OCI-LY7 (cell line): ENCODE results near the gene GIMAP8. TPM values are rescaled to one million over a fixed set of nuclear protein-coding genes. Genes with fewer than 3 reads are reported as not detected.

Source experiments
- BruUV-seq: library from RNA; stranded (reverse); fragments of 400-500 nt; replicated peaks from 2 replicates; lab custom pipeline; 2021; lab: Mats Ljungman, UMichigan
- CTCF ChIA-PET: fragments of 300-600 bp; sonication (Branson Sonifier 250); formaldehyde crosslinking; loops from one replicate; lab custom pipeline; 2022; ENCODE audit warnings: antibody characterized with exemption; ENCODE audit not compliant: unreplicated experiment; lab: Charles Lee
- POLR2A ChIA-PET: fragments of 300-600 bp; sonication (Branson Sonifier 250); formaldehyde crosslinking; loops from one replicate; lab custom pipeline; 2022; ENCODE audit warnings: antibody characterized with exemption; lab: Charles Lee
- DNase-seq: peaks from one replicate; pipeline ENCODE4 v3.0.0-alpha.2; 2015; ENCODE audit warnings: low spot score
- H2AFZ ChIP-seq: fragments of 200-600 bp; sonication (generic), shearing (Covaris generic); 2 replicates; pipeline ENCODE4 v1.6.1; 2014; ENCODE audit warnings: mild to moderate bottlenecking, antibody characterized with exemption, low read length, moderate library complexity
- H3K27ac ChIP-seq: fragments of 200-600 bp; sonication (generic); 2 replicates; pipeline ENCODE4 v1.5.1; 2014; ENCODE audit warnings: mixed run types, low read depth, mild to moderate bottlenecking, moderate library complexity, low read length, inconsistent platforms; ENCODE audit not compliant: poor library complexity, severe bottlenecking
- H3K36me3 ChIP-seq: fragments of 200-600 bp; sonication (generic); 2 replicates; pipeline ENCODE4 v1.6.1; 2014; ENCODE audit warnings: mild to moderate bottlenecking, antibody characterized with exemption, low read length, moderate library complexity, mixed read lengths; ENCODE audit not compliant: insufficient read depth
- H3K4me1 ChIP-seq: fragments of 200-600 bp; sonication (generic); 2 replicates; pipeline ENCODE4 v1.5.1; 2014; ENCODE audit warnings: mild to moderate bottlenecking, low read length; ENCODE audit not compliant: insufficient read depth, poor library complexity, severe bottlenecking
- H3K4me2 ChIP-seq: fragments of 200-600 bp; sonication (generic); 2 replicates; pipeline ENCODE4 v1.6.1; 2014; ENCODE audit warnings: mild to moderate bottlenecking, low read length
- H3K4me3 ChIP-seq: fragments of 200-600 bp; sonication (generic); 2 replicates; pipeline ENCODE4 v1.5.1; 2014; ENCODE audit warnings: mild to moderate bottlenecking, low read depth, low read length; ENCODE audit not compliant: poor library complexity, severe bottlenecking
- H3K79me2 ChIP-seq: fragments of 200-600 bp; sonication (generic); 2 replicates; pipeline ENCODE4 v1.6.1; 2016; ENCODE audit warnings: low read depth, mild to moderate bottlenecking, low read length, moderate library complexity, mixed read lengths; ENCODE audit not compliant: insufficient read depth
- H3K9me2 ChIP-seq: fragments of 200-600 bp; sonication (generic); 2 replicates; pipeline ENCODE4 v1.6.1; 2016; ENCODE audit warnings: mild to moderate bottlenecking, low read length, mixed read lengths; ENCODE audit not compliant: insufficient read depth
- H3K9me3 ChIP-seq: fragments of 200-600 bp; sonication (generic); 2 replicates; pipeline ENCODE4 v1.6.1; 2014; ENCODE audit warnings: mild to moderate bottlenecking, mixed run types, low read length, mixed read lengths
- H4K20me1 ChIP-seq: fragments of 200-600 bp; sonication (generic); 2 replicates; pipeline ENCODE4 v1.6.1; 2014; ENCODE audit warnings: mild to moderate bottlenecking, antibody characterized with exemption, low read length, moderate library complexity, mixed read lengths; ENCODE audit not compliant: insufficient read depth
- CTCF ChIP-seq: fragments of 200-600 bp; sonication (generic); conservative IDR thresholded peaks from 2 replicates; pipeline ENCODE4 v1.5.1; 2014; ENCODE audit warnings: mild to moderate bottlenecking, antibody characterized with exemption, low read length, moderate library complexity, mixed read lengths
- EZH2phosphoT487 ChIP-seq: fragments of 200-600 bp; sonication (generic); IDR thresholded peaks from 2 replicates; pipeline ENCODE4 v1.6.1; 2018; ENCODE audit warnings: low read depth, borderline replicate concordance, mild to moderate bottlenecking, mixed run types, antibody characterized with exemption, low read length, moderate library complexity, mixed read lengths
- intact Hi-C: fragments of 100-400 bp; cut with micrococcal nuclease; formaldehyde crosslinking; loops from one replicate; pipeline ENCODE4 v1.10.0; 2022; ENCODE audit not compliant: unreplicated experiment
- total RNA-seq, 2 experiments: library from RNA; depleted of rRNA in 1 of 2; stranded (reverse); fragments of >200 nt in 1 of 2; shearing (Covaris generic) in 1 of 2; gene quantifications; 2 replicates each; pipeline ENCODE4 v1.2.3, GENCODE V29; 2014 to 2022

The GIMAP8 gene
- total RNA-seq, 2 experiments from 2014 or later, result not detected

DNA sequence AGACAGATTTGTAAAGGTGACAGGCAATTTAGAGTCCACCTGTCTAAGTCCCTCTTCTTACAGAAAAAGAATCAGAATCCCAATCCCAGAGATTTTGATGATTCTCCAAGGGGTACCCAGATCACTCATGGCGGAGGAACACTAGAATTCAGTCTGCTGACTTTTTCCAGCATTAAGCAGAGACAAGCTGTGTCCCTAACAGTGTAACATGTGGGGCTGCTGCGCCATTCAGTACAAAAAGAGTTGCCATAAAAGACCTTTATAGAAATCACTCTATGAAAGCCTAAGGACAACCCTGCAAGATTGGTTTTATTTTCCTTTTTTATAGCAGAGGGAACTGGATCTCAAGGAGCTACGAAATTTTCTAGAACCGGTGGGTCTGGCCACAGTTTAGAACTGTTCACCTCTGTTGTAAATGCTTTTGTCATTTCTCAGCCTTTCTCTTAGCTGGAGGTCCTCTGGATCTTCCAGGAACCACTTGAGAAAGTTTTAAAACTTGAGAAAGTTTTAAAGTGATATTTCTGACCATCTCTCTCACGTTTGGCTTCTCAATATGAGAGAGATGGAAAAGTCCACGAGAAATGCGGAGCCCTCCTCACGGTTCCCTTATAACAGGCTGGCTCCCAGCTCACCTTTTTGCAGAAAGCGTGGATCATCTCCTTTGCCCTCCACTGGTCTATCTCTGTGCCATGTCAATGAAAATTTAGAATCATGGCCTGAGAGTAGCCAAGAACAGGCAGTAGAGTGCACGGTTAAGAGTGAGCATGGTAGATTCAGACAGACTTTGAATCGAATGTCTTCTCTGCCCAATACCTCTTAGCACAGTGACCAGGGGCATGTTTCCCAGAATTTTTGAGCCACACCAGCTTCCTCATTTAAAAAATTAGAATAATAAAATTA, 65.1 kb downstream of the GIMAP8 start:
- H3K27ac ChIP-seq, result no peak overlapping the region
- H3K4me1 ChIP-seq, result no peaks in the 10 kb centered on the region
- intact Hi-C loops, result no loop called here
- H2AFZ ChIP-seq, result no peak overlapping the region
- no peak overlapping the region for H3K4me3 ChIP-seq
- H3K36me3 ChIP-seq, result no peaks in the 10 kb centered on the region
- BruUV-seq, result no TSS peak
- POLR2A ChIA-PET, result no interaction called here
- H3K9me2 ChIP-seq, result no peaks in the 10 kb centered on the region
- no peak for DNase-seq
- no peak for TF ChIP-seq EZH2phosphoT487
- no peak for TF ChIP-seq CTCF
- no peaks in the 10 kb centered on the region for H4K20me1 ChIP-seq
- H3K9me3 ChIP-seq, result no peaks in the 10 kb centered on the region
- CTCF ChIA-PET, result no interaction called here
- H3K4me2 ChIP-seq, result no peak overlapping the region
- H3K79me2 ChIP-seq, result no peaks in the 10 kb centered on the region

DNA sequence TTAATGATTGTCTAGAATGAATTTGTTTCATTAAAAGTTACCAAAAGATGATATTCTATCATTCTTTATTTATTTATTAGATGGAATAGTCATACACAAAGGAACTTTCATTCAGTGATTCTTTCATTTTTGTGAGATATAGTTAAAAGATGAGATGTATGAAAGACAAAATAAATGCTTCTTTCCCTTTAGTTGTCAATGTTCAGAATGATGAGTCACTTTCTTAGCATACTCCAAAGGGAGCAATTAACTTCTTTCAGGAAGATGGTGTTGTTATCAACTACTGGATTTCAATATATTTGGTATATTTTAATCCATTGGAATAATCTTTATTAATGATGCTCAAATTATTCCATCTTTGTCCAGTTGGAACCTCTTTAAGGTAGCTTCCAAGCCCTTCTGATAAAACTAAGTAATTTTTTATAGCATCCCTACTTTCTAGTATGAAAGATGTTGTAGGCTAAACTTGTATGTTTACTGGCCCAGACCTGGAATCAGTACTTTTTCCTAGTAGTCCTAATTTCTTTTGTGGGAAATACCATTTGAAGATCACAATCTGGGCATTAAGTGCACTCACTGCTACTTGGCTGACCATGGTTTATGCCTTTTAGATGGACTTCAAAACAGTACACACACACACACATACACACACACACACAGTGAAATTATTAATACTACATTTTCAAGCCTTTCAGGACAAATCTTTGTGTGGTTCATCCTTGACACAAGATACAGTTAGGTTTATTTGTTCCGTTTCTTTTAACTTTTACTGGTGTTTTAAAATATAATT, 66.7 kb downstream of the GIMAP8 start:
- DNase-seq, result no peak
- intact Hi-C loops, result no loop called here
- Histone ChIP-seq H3K36me3 (no peaks in the 10 kb centered on the region), H3K4me2 (no peak overlapping the region), H3K79me2 (no peaks in the 10 kb centered on the region), H3K27ac (no peak overlapping the region), H4K20me1 (no peaks in the 10 kb centered on the region), H3K4me3 (no peak overlapping the region), H2AFZ (no peak overlapping the region), H3K4me1 (no peaks in the 10 kb centered on the region), H3K9me3 (no peaks in the 10 kb centered on the region), H3K9me2 (no peaks in the 10 kb centered on the region)
- POLR2A ChIA-PET, result no interaction called here
- BruUV-seq, result no TSS peak
- CTCF ChIA-PET, result no interaction called here
- TF ChIP-seq EZH2phosphoT487 (no peak), CTCF (no peak)
